HG03066 (cell line): ENCODE results near the gene RAB25.
"Not testable (repeated sequence)": the region's sequence is repeated elsewhere in the genome, so short reads cannot be mapped to it uniquely, and the experiment has no call there.

ENCODE experiments used
- ATAC-seq: cut with Tn5 transposase; IDR thresholded peaks from one replicate; pipeline ENCODE4 v1.9.1; 2021; ENCODE audit warnings: low read depth; ENCODE audit not compliant: unreplicated experiment

Gene RAB25

GRCh38 chr1:156060937-156061636, at the start of gene RAB25:
TSS of gene RAB25 (plus strand) at chr1:156061160. CDS start at chr1:156061401, 241 bp downstream.
- ATAC-seq = no peak

- ATAC-seq = peak; percentile 81
Measured at GRCh38 chr1:156012051-156012817, 48.7 kb upstream of the RAB25 start.

- ATAC-seq = no peak
Measured at GRCh38 chr1:156014829-156015228, 46.1 kb upstream of the RAB25 start.

- no peak for ATAC-seq
Measured at GRCh38 chr1:156019946-156020292, 41.0 kb upstream of the RAB25 start.

GRCh38 chr1:156020293-156021092, 40.5 kb upstream of the RAB25 start, which contains the start of gene SSR2:
TSS of gene SSR2 (minus strand) at chr1:156020951. CDS start at chr1:156020167, 784 bp downstream.
- peak; percentile 98 for ATAC-seq

- no peak for ATAC-seq
Measured at GRCh38 chr1:156021093-156021428, 39.9 kb upstream of the RAB25 start.

GRCh38 chr1:156021954-156022353, 39.0 kb upstream of the RAB25 start:
- ATAC-seq = no peak

- ATAC-seq = no peak
Measured at GRCh38 chr1:156024801-156025200, 36.2 kb upstream of the RAB25 start.

- no peak for ATAC-seq
Measured at GRCh38 chr1:156025876-156026275, 35.1 kb upstream of the RAB25 start.

GRCh38 chr1:156026588-156026987, 34.4 kb upstream of the RAB25 start:
- no peak for ATAC-seq

GRCh38 chr1:156033011-156033410, 27.9 kb upstream of the RAB25 start:
- no peak for ATAC-seq

GRCh38 chr1:156034991-156035390, 26.0 kb upstream of the RAB25 start:
- ATAC-seq = not testable (repeated sequence)

GRCh38 chr1:156042828-156043227, 18.1 kb upstream of the RAB25 start:
- ATAC-seq = no peak

GRCh38 chr1:156045076-156045475, 15.9 kb upstream of the RAB25 start:
- ATAC-seq = no peak

- ATAC-seq = no peak
Measured at GRCh38 chr1:156048663-156049258, 12.2 kb upstream of the RAB25 start.

GRCh38 chr1:156050376-156050775, 10.6 kb upstream of the RAB25 start:
- ATAC-seq = no peak

GRCh38 chr1:156051011-156051725, 9.8 kb upstream of the RAB25 start:
- ATAC-seq = no peak

GRCh38 chr1:156052862-156053767, 7.8 kb upstream of the RAB25 start:
- ATAC-seq = no peak

GRCh38 chr1:156053768-156054499, 7.0 kb upstream of the RAB25 start, which contains the start of gene UBQLN4:
TSS of gene UBQLN4 (minus strand) at chr1:156053798. CDS start at chr1:156053701, 97 bp downstream.
- ATAC-seq = peak; percentile 49
